ENCODE measurements around the gene PALD1. TPM values are rescaled to one million over a fixed set of nuclear protein-coding genes. Genes with fewer than 3 reads are reported as not detected.

PALD1 gene
- total RNA-seq: 94.9 and 197 TPM in 2 replicates

DNA sequence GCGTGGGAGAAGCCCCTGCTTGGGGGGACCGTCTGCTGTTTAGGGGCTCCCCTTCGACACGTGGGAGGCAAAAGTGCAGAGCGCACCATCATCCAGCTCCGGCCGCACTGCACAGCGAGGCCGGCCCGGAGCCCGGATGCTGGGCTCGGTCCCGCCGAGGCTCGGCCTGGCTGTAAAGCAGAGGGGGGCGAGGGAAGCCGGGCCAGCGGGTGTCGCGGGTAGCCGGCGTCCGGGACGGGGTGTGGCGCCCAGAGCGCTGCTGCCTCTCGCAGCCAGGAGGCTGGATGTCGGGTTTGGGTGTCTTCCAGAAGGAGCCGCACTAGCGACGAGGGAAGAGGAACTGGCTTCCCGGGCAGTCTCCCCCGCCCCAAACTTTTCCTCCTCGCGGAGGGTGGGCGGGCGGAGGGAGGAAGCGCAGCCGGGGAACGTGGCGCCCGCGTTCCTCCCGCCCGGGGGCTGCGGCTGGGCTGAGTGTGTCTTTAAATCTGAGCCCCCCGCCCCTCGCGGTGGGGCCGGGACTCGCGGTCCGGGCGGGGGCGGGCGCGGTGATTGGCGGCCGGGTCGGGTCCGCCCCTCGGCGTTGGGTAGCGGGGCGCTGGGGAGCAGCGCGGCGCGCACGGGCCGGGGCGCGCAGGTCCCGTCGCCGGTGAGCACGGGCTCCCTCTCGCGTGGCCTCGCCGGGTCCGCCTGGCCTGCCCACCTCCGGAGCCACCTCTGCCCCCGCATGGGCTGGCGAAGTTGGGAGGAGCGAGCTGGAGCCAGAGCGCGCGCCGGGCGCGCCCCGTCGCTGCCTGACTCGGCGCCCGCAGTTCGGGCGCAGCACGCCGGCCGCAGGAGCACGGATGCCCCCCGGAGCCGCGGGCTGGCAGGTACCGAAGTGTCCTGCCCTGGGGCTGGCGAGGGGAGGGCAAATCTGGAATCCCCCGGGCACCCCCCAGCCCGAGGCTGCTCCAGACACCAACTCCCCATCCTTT, at the start of gene PALD1:
TSS of gene PALD1 (plus strand) at position 577 of the 974 bp plus-strand sequence. CDS start 47,185 bp downstream, outside the sequence.
- DNase-seq (ENCODE audit: extremely low read depth, low read depth, low spot score): no peak

- no peak for DNase-seq (ENCODE audit: extremely low read depth, low read depth, low spot score)
These were observed 47.8 kb upstream of the PALD1 start for GRCh38 chr10:70430493-70431445.

GRCh38 chr10:70432101-70432500, 46.5 kb upstream of the PALD1 start:
- no peak for DNase-seq (ENCODE audit: extremely low read depth, low read depth, low spot score)

DNA sequence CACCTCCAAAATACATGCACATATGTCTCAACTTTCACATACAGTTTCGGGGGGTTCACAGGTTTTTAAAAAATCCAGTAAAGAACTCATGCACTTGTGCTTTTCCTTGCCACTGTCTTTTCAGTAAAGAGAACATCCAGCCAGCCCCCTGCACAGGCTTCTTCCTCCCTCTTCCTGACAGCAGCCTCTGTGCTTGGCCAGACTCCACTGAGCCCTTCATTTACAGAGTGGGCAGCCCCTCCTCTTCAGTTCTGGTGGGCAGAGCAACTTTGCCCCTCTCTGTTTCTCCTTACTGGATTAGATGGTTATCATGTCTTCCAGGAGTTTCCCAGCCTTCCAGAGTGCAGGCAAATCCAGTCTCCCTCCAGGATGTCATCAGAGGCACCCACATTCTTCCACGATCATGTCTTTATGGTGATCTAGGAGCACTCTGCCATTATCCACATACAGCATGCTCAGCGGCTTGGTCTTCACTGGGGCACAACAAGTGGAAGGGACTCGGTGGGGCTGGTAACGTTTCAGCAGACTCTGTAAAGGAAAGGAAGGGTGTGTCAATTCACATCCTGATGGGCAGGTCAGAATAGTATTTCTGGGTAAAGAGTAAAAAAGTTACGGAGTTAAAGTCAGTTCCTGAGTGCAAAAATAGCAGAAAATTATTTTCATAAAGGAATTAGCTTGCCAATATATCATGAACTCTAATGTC, 45.9 kb upstream of the PALD1 start:
- DNase-seq (ENCODE audit: extremely low read depth, low read depth, low spot score): no peak

GRCh38 chr10:70433581-70434280, 44.8 kb upstream of the PALD1 start:
- no peak for DNase-seq (ENCODE audit: extremely low read depth, low read depth, low spot score)

- DNase-seq (ENCODE audit: extremely low read depth, low read depth, low spot score): no peak
These were observed 43.1 kb upstream of the PALD1 start for GRCh38 chr10:70435241-70436085.

GRCh38 chr10:70437721-70438120, 40.8 kb upstream of the PALD1 start:
- no peak for DNase-seq (ENCODE audit: extremely low read depth, low read depth, low spot score)

- DNase-seq (ENCODE audit: extremely low read depth, low read depth, low spot score): no peak
These were observed 38.0 kb upstream of the PALD1 start for GRCh38 chr10:70440296-70441160.

- DNase-seq (ENCODE audit: extremely low read depth, low read depth, low spot score): no peak
These were observed 37.2 kb upstream of the PALD1 start, which contains the start of gene NODAL for GRCh38 chr10:70441161-70441894. TSS of gene NODAL (minus strand) at chr10:70441681. CDS start at chr10:70441667, 14 bp downstream.

DNA sequence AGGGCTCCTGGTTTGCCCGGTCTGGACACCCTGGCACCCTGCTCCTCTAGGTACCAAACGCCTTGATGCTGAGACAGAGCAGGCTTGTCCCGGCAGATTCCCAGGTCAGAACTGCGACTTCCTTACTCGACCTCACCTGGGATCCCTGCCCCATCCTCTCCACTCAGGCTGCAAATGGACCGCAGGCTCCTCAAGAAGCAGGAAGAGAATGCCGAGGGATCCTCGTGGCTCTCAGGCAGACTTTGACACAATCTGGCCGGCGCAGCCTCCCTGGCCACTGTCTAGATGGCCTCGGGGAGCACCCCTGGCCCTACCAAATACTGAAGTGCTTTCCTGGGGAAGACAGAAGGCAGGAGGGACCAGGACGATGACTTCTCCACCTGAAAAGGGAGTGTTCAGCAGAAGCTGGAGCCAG, 36.7 kb upstream of the PALD1 start:
- no peak for DNase-seq (ENCODE audit: extremely low read depth, low read depth, low spot score)

GRCh38 chr10:70442332-70442988, 36.1 kb upstream of the PALD1 start:
- DNase-seq (ENCODE audit: extremely low read depth, low read depth, low spot score): no peak

- no peak for DNase-seq (ENCODE audit: extremely low read depth, low read depth, low spot score)
These were observed 33.8 kb upstream of the PALD1 start for GRCh38 chr10:70444744-70445143.

GRCh38 chr10:70445718-70446657, 32.6 kb upstream of the PALD1 start:
- no peak for DNase-seq (ENCODE audit: extremely low read depth, low read depth, low spot score)

DNA sequence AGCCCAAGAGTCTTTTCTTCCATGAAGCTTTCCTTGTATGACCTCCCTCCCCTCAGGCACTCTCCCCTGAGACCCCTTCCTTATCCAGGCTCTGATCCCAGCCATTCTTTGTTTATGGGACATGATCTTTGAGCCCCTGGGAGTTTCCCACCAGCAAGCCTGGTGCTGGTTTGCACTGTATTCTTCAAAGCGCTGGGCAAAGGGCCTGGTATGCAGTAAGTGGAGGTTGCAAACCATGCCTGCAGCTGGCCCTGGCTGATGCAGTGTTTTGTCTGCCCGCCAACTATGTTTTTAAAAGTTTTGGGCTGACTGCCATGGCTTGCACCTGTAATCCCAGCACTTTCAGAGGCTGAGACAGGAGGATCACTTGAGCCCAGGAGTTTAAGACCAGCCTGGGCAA, 30.3 kb upstream of the PALD1 start:
- DNase-seq (ENCODE audit: extremely low read depth, low read depth, low spot score): no peak

DNA sequence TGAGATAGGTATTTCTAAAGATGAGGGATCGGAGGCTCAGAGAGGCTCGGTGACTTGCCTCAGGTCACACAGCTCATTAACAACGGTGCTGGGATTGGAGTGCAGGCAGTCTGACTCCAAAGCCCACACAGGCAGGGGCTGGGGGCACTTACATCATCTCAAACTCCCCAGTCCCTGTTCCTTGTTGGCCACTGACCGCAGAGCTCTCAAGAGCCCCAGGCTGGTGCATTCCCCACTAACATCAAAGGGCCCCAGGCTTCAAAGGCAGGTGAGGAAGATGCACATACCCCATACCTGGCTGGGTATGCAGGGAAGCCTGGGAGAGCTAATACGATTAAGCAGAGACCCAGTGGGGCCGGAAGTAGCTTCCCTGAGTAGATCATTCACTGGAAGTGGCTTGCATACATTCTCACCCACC, 23.3 kb upstream of the PALD1 start:
- DNase-seq (ENCODE audit: extremely low read depth, low read depth, low spot score): no peak

DNA sequence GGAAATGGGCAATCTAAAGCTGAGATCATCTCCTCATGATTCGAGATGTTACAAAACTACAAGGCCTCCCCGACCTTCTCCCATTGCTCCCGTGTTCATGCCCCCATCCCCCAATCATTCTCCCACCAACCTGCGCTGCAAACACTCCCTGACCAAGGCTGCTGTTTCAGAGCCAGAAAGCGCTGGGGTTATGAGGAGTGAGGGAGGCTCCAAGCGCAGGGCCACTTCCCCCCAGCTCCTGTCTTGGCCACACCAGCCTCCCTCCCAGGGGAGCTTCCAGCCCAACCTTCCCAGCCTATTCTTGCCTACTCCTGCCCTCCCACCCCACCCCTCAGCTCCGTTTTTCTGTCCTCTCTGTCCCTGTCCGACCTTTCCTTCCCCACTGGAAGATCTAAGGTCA, 22.4 kb upstream of the PALD1 start:
- no peak for DNase-seq (ENCODE audit: extremely low read depth, low read depth, low spot score)
